HG03460 (cell line): ENCODE data around the gene C1orf105.

ENCODE experiments used
- ATAC-seq: cut with Tn5 transposase; IDR thresholded peaks from one replicate; pipeline ENCODE4 v1.9.1; 2021; ENCODE audit not compliant: unreplicated experiment

C1orf105 gene

GRCh38 chr1:172395576-172395975 lies 24.9 kb upstream of the C1orf105 start:
- no peak for ATAC-seq

- no peak for ATAC-seq
These were observed 23.3 kb upstream of the C1orf105 start for GRCh38 chr1:172397221-172397620.

DNA sequence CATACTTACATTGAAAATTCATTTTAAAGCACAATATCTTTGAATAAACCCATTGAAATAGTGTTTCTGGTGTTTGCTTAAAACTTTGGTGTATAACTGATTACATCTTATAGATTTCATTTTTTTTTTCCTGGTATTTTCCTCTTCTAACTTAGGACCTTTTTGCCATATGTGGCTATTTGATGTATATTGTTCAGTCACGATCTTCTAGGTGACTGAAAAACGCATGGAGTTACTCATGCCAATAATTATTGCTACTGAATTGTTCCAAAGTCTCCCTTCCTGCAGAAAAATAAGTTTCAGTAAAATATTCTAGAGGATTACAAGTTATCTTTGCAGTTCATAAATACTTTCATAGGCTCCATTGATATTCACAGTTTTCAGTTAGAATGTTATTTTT lies 22.9 kb upstream of the C1orf105 start:
- no peak for ATAC-seq

DNA sequence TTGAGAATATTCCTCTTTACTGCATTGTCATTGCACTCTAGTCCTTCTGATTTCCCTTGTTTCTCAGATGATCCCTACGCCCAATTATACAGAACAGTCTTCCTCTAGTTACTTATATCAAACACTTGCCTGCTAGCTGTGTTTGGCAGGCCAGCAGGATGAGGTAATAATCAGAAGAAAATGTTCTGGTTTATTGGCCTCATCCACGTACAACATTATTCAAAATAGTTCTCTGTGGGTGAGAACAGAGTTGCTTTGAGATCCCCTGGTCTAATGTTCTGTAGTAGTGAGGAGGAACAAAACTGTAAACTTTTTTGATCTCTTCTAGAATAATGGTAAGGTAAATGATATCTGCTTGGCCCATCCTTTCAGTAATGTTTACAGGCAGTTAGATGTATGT lies 22.3 kb upstream of the C1orf105 start:
- ATAC-seq: no peak

GRCh38 chr1:172398970-172399755 lies 21.3 kb upstream of the C1orf105 start:
- ATAC-seq: no peak

DNA sequence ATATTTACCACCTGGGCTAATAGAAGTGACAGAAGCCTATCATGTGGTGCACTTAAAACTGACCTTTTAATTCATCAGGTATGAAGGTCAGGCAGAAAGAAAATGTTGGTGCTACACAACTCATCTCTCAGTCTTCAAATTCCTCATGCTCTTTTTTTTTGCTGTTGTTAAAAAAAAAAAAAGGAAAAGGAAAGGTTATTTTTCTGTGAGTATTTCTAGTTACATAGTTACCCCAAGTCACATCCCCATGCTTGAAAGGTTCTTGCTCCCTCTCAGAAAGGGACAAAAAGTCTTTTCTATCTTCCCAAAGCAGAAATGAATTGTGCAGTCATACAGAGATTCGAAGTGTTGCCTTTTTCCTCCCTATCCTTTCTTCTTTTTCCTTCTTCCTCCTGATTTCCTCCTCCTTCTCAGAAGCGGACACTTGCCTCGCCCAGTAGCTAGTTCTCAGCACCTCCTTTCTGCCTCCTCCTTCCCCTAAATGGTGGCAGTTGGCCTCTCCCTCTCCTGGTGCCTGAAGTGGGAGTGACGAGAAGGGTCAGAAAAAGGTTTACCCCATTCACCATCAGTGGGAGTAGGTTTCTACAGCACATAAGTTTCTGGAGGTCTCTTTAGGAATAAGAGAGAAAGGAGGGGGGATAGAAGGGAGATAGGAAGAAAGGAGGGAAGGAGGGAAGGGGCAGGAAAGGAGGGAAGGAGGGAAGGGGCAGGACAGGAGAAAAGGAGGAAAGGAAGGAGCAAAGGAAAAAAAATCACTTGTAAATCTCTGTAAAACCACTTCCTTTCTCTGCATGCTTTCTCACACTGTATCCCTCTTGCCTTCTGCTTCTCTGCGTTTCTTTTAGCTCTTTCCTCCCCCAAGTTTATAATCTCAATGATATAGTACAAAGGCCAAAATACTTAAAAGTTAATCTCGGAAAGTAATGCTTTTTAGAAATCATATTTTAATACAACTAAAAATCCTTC lies 20.4 kb upstream of the C1orf105 start:
- no peak for ATAC-seq

GRCh38 chr1:172400722-172401105 lies 19.8 kb upstream of the C1orf105 start:
- ATAC-seq: no peak

DNA sequence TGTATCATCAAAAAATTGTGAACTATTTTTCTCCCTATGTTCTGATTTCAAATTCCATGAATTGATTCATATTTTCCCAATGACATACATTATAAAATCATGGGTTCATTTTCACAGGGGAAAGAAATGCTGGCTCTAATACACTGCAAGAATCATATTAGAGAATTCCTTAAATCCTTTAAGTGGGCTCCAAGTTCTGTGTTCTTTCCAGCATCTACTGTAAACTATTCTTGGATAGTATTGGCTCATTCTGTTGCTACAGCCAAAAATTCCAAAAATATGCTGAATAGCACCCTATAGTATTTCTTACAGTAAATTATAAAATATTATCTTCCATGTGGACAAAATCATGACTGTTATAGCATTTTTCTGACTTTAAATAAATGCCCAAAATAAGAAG lies 19.0 kb upstream of the C1orf105 start:
- no peak for ATAC-seq

DNA sequence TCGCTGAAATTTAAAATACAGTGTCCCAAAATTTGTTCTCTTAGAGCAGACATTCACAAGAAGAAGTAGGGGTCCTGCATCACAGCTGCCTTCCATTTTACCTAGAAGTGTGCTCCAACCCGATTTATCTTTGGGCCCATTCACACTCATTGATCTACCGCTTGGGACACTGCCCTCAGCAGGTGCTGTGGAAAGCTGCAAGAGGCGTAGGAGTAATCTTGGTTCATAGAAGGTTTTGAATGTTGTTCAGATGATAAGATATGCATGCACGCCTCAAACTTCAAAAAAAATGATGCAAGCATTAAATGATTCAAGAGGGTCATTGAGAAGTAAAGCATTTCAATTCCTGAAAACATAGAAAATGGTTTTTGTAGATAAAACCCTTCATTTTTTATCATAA lies 18.6 kb upstream of the C1orf105 start:
- no peak for ATAC-seq

- ATAC-seq: no peak
These were observed 17.5 kb upstream of the C1orf105 start for GRCh38 chr1:172402878-172403569.

GRCh38 chr1:172404121-172404520 lies 16.4 kb upstream of the C1orf105 start:
- no peak for ATAC-seq

GRCh38 chr1:172405912-172406311 lies 14.6 kb upstream of the C1orf105 start:
- no peak for ATAC-seq

DNA sequence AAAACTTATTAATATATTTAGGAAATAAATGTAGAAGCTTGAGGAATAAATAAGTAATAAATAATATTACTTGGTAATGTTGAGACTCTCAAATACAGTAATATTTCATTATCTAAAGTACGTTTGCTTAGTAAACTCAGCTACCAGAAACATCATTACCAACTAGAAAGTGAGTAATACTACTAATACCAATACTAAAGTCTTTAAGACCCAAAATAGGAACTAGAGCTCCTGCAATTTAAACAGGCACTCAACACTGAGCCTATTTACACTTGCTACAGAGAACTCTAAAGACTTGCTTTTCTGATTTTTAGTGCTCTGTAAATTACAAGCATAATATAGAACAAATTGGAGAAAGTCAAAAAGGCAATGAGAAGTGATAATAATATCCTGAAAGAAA lies 13.5 kb upstream of the C1orf105 start:
- ATAC-seq: no peak

DNA sequence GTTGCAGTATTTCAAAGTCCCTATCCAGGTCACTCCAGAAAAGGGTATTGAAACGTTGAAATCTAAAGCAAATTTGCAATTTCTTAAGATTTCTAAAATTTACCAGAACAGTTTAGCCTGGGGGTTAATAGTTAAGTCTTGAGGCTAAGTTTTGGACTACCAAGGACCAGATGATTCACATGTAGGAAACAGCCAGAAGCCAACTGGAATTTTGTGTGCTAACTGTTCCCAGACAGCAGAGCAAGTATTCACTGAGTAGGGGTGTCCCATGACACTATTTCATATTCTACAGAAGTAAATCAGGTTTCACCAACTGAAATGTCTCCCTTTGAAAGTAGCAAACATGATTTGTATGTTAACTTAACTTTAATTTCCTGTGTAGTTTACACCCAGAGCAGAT lies 11.5 kb upstream of the C1orf105 start:
- no peak for ATAC-seq

DNA sequence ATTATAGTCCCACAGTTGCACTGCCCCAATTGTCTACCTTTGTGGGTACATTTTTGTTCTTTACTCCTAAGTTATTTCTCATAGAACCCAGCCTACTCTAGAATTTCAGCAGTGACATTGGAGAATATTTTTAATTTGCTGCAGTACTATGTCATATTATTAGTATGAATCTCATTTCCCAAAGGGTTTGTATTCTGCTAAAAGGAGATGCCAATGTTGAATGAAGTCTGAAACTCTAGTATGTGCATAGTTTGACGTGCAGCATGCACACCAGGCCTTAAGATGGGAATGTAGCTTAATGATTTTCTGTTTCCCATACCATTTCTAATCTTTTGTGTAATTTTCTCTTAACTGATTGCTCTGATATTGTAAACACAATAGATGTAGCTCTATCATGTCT lies 10.5 kb upstream of the C1orf105 start:
- ATAC-seq: no peak

DNA sequence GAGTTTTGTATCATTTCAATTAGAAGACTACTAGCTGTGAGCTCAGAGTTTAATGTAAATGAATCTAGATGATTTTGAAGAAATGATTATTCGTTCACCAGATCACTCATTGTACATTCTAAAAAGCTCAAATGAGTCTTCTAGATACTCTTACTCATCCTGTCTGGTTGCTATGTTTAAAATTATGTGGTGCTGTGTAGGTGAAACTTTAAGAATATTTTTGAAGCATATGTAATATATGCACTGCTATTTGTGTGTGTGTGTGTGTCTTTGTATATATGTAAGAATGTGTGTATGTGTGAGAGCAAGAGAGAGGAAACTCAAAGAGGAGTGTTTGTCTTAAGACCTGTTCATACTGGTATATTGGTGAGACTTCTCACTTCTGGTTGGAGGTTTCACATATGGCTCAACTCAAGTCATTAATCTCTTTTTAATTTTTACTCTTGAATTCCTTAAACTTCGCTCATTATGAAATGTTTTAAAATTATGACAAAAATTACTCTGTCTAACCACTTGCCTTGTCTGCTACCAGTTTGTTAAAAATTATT lies 8.6 kb upstream of the C1orf105 start:
- no peak for ATAC-seq

GRCh38 chr1:172414331-172414730 lies 6.2 kb upstream of the C1orf105 start:
- ATAC-seq: no peak

GRCh38 chr1:172416496-172417035 lies 3.9 kb upstream of the C1orf105 start:
- no peak for ATAC-seq

DNA sequence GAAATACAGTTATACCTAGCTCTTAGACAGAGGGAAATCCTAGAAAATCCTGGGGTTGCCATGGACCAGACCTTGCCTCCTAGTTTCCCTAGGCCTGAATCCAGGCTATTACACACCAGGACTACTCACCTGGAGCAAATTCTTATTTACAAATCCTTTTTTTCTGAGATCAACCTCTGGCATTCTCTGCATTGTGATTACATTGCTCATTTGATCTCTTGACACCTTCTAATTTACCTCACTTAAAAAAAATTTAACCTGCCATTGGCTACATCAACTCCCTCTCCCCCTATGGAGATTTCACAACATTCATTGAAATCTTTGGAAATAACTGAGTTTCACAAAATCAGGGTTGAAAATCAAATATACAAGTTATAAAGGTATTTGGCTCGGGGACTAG lies 2.9 kb upstream of the C1orf105 start:
- ATAC-seq: no peak

DNA sequence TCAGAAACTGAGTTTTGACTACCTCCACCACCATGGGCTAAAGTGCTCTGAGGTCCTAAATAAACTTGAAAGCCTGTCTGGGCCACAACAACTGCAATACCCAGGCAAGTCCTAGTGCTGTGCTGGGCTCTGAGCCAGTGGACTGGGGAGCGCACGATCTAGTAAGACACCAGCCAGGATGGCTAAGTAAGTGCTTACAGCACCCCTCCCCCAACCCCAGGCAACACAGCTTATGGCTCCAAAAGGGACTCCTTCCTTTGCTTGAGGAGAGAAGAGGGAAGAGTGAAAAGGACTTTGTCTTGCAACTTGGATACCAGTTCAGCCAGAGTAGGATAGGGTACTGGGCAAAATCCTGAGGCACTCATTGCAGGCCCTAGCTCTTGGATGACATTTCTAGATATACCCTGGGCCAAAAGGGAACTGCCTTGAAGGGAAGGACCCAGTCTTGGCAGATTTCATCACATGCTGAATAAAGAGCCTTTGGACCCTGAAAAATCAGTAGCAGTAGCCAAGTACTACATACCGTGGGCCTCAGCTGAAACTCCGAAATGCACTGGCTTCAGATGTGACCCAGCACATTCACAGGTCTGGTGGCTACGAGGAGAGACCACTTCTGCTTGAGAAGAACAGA lies 1.6 kb downstream of the C1orf105 start:
- ATAC-seq: no peak
